ENCODE data around the gene SNX2.
"Not testable (repeated sequence)": the region's sequence is repeated elsewhere in the genome, so short reads cannot be mapped to it uniquely, and the experiment has no call there.

The SNX2 gene, protein sequence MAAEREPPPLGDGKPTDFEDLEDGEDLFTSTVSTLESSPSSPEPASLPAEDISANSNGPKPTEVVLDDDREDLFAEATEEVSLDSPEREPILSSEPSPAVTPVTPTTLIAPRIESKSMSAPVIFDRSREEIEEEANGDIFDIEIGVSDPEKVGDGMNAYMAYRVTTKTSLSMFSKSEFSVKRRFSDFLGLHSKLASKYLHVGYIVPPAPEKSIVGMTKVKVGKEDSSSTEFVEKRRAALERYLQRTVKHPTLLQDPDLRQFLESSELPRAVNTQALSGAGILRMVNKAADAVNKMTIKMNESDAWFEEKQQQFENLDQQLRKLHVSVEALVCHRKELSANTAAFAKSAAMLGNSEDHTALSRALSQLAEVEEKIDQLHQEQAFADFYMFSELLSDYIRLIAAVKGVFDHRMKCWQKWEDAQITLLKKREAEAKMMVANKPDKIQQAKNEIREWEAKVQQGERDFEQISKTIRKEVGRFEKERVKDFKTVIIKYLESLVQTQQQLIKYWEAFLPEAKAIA

DNA sequence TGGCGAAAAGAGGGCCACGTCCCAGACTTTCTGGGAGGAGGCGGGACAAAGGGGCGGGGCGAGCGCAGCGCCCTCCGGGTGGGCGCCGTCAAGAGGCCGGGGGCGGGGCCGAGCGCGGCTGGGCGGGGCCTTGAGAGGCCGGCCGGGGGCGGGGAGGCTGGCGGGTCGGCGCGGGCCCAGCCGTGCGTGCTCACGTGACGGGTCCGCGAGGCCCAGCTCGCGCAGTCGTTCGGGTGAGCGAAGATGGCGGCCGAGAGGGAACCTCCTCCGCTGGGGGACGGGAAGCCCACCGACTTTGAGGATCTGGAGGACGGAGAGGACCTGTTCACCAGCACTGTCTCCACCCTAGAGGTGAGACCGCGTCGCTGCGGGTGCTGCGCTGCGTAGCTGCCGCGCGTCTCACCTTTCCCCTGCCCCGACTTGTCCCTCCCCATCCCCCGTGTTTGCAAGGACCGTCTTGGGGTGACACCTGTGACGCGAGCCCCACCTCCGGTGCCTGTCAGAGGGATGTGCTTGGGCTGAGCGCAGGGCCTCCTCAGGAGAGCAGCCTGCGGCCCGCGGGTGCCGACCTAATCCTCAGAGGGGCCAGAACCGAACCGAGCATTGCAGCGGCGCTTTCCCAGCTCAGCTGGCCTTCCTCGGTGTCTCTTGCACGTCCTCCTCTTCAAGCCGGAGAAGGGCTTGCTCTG is at the start of gene SNX2:
Gene SNX2 (plus strand): TSS at position 220 of the 689 bp plus-strand sequence. CDS start 24 bp downstream, at position 244.
- DNase-seq: peak; percentile 72 to 83

DNA sequence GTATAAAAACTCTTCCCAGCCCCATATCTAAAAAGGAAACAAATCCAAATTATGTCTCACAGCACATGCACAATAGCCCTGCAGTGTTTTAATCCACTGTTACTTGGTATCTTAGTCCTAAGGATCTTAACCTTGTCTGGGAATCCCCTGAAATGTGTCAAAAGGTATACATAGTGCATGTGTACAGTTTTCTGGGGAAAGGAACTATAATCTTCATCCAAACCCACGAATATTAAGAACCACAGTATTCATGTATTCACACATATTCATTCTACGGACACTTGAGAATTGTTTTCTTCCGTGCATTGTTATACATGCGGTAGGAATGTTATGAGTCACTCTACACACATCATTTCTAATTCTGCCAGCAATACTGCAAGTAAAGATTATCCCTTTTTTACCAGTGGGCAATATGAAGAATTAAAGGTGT is 47.8 kb upstream of the SNX2 start:
- no peak for DNase-seq

GRCh38 chr5:122730037-122730436 is 44.8 kb upstream of the SNX2 start:
- no peak for DNase-seq

DNA sequence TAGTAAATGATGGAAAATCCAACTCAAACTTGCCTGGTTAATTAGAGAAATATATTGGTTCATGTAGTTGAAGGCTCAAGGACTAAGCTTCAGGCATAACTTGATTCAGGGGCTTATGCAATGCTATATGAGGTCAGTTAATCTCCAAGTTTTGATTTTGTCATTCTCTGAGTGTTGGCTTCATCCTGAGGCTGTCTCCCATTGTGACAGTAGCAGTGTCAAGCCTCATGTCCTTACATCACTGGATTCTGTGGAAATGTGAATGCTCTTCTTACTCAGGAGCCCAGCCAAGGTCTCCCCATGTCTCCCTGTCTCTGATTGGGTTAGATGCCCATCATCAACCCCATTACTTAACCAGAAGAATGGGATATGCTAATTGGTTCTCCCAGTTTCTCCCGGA is 44.4 kb upstream of the SNX2 start:
- DNase-seq: no peak

DNA sequence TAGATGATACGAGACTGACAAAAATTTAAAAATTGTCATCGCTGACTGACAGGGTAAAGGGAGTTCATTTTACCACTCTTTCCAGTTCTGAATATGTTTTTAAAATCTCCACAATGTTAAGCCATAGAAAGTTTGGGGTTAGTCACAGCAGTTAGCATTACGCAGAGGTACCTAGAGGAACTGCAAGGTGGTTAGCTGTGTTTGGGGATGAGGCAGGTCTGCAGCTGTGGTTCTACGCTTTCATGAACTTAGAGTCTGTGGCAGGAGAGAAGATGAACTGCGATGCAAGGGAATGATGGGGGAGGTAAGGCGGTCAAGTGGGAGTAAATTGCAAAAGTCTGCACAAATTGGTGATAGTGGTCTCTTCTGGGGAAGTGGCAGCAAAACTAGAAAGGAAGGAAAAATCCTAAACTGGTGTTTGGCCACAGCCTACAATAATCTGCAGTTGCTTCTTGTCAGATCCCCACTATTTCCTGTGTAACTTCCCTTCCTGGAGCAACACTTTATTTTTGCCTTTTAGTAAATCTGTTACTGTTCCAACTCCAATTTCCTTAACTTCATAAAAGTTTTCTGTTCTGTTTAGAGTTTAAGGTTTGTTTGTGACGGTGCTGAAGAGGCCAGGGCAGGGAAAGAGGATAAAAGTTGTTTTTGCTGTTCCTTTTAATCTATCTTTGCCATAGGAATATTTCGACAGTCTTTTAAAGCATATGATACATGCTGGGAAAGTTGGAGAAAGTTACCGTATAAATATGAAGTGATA is 38.6 kb upstream of the SNX2 start:
- DNase-seq: peak; percentile 88

DNA sequence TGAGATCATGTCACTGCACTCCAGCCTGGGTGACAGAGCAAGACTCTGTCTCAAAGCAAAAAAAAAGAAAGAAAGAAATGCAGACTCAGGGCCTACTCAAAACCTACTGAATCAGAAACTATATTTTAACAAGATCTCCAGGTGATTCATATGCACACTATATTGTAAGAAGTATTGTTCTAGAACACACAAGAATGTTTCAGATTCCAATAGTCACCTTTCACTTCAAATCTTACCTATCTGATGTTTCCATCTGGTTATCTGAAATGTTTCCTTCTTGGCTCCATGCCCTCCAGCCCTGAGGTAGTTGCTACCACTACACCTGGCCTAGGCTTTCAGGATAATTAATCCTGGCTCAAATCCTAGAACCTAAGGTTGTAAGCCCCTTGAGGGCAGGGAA is 36.8 kb upstream of the SNX2 start:
- no peak for DNase-seq

GRCh38 chr5:122741681-122742080 is 33.2 kb upstream of the SNX2 start:
- DNase-seq: no peak

GRCh38 chr5:122743261-122743660 is 31.6 kb upstream of the SNX2 start:
- no peak for DNase-seq

- DNase-seq: no peak
Measured at GRCh38 chr5:122745597-122745996, 29.3 kb upstream of the SNX2 start.

GRCh38 chr5:122749886-122750285 is 25.0 kb upstream of the SNX2 start:
- DNase-seq: no peak

GRCh38 chr5:122751293-122751782 is 23.5 kb upstream of the SNX2 start:
- DNase-seq: no peak

DNA sequence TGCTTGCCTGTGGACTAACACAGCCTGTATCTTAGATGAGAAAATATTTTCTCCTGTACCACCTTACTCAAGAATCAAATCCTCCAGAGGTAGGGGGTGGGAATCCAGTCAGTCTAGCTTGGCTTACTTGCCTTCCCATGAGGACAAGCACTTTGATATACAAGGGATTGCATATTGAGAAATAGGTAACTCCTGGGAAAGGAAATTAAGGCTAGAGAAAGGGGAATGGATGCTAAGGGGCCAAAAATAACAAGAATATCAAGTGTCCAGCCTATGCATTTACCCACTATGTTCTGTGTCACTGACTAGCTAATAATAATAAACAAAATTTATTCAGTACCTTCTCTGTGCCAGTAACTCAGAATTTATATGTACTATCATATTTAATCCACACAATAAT is 21.4 kb upstream of the SNX2 start:
- DNase-seq: no peak

DNA sequence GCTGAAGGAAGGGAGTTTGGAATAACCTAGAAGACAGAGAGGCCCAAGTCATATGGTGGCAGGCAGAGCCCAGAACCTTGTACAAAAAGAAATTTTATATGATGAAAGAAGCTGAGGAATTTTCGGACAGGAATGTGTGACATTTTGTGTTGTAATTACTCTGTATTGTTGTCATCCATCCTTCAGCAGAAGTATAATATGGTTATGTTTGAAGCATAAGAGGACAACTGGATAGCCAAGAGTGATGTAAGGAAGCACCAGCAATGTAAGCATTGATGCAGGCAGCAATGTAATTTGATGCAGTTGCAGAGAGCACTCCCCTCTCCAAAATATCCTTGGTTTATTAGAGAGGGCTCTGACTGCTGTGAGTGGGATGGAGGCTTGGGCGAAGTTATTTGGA is 19.1 kb upstream of the SNX2 start:
- no peak for DNase-seq

DNA sequence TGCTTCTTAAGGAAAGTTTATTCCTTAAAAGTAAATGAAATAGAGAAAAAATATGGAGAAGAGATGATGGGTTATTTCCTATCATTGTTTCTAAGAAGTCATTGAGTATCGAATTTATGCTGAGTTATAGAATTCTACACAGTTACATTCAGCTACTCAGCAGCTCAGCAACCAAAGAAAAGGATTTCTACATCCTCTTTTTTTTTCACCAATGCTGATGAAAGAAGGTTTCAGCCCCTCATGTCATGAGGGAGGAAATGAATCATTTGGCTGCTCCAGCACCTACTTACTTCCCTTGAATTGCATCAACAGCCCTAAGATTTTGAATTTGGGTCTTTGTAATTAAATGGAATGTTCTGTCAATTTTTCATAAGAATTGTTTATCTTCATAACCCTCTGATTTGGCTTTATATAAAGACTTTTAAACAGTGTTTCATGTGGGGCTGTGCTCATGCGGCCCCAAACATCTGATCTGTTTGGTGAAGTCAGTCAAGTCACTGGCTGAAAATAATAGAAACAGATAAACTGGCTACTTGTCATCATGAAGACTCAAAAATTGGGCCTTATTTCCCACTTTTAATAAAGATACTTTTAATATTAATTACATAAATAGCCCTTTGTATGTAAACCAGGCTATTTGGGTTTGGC is 18.5 kb upstream of the SNX2 start:
- peak; percentile 81 to 85 for DNase-seq

DNA sequence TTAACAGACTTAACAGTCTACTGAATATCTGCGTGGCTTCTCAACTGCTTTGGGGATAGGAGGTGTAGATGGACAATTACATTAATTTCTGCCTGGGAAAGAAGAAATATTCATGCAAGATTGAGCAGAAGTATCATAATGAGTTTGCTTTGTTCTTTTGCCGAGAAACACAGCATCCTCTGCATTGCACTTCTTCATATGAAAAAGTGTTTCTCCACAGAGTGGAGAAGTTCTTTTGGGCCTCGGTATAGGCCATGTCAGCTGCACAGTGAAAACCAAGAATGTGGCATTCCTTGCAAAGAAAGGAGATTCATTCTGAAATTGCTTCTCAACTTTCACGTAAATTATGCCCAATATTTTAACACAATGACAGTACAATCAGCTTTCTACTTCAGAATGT is 17.6 kb upstream of the SNX2 start:
- DNase-seq: no peak

DNA sequence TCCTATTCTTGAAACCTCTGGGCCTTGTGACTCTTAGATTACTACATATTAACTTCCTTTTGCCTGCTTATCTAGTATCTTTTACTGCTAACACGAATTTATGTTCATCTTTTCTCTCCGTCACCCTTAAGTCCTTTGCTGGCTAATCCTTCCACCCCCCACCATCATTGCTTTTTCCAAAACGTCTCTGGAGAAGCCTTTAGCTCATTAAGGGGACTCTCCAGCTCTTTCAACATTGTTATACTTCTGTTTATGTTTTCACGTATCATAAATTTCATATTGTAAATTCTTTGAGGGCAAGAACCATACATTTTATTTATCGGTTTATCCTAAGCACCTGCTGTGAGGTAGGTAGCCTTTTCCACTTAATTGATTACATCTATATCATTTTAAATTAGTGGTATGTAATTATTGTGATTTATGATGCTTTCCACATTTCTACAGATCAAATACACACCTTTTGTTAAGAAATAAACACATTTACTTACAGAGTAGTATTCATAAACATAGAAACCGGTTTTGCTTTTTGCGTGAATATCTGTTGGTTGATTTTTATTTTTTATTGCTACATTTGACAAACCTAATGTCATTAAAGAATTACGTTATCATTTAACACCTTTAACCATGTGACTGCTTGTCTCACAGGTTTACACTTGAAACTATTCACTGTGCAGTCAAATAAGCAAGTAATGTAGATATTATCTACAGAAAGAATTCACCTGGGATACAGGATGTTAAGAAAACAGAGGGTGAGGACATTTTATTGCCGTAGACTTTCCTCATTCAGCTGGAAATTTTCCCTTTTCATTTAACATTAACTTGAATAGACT is 15.4 kb upstream of the SNX2 start:
- no peak for DNase-seq

DNA sequence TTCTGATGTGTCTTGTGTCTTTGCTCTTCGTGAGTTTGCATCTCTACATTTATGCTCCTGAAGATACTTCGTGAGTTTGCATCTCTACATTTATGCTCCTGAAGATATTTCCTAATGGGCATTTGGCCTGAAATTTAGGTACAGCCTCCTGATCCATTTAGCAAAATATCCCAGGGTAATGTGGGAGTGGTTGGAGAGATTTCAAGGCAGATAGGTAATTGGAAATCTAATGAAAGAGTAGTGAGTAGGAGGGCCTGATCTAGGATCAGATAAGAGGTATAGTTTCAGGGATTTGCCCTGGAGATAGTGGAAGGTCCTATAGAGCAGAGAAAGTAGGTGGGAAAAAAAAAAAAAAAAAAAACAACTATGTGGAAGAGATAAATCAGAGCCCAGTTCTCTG is 14.6 kb upstream of the SNX2 start:
- DNase-seq: no peak

DNA sequence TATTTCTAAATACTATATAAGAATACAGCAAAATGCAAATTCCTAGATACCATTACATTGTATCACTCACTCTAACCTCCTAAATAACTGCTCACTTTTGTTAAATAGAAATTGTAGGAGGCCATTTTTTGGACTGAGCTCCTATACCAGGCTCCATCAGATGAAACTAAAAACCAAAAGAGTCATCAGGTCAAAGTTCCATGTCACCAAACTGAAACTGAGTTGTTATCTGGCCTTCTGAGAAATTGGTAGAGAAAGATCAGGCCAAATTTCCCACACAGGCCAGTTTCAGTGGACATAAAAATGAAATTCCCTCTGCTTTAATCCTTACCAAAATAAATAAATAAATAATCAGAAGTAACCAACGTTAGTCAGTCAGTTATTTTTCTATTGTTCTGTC is 13.8 kb upstream of the SNX2 start:
- DNase-seq: no peak

GRCh38 chr5:122761896-122762295 is 13.0 kb upstream of the SNX2 start:
- not testable (repeated sequence) for DNase-seq

- DNase-seq: no peak
Measured at GRCh38 chr5:122766130-122766529, 8.8 kb upstream of the SNX2 start.

DNA sequence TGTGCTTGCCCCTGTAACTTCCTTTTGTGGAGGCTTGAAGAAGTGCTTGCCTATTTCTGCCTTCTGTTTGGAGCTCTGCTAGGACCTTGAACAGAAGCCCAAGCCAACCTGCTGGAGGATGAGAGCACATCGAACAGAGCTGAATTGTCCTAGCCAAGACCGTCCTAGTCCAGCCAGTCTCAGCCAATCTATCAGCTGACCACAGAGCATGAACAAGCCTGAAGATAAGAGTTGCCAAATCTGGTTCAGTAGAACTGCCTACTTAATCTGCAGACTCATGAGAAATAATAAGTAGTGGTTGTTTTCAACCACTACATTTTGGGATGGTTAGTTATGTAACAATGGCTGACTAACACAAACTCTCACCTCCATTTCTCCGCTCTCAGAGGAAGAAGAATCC is 4.4 kb upstream of the SNX2 start:
- DNase-seq: no peak

DNA sequence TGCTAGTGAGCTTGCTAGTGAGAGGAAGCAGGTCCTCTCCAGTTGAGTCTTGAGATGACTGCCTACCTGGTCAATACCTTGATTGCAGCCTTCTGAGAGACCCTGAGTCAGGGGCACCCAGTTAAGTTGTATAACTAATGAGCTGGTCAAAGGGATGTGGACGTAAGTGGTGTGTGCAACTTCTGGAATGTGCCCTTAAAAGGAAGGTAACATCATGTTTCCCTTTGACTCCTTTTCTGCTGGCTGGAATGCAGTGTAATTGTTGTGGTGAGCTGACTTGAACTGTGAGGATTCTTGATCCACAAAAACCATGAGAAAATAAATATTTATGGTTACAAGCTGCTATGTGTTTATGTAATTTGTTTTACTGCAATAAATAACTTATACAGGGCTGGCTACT is 2.4 kb upstream of the SNX2 start:
- no peak for DNase-seq
